Transverse colon (tissue), 3 donors: Measurements from ENCODE around the gene GARIN5B.

Experiments
- CTCF ChIP-seq, 5 experiments: fragments of 200-600 bp in 3 of 5; fragments of 450-650 bp in 2 of 5; sonication (generic) in 3 of 5; IDR thresholded peaks; 1 replicate in 2 of 5; 2 replicates in 3 of 5; pipeline ENCODE4 v1.5.1; 2016 to 2017; ENCODE audit warnings: antibody characterized with exemption in 5 of 5, inconsistent platforms in 3 of 5, mild to moderate bottlenecking in 2 of 5, moderate library complexity in 1 of 5
- POLR2A ChIP-seq: fragments of 450-650 bp; IDR thresholded peaks from one replicate; pipeline ENCODE4 v1.6.1; 2016; ENCODE audit warnings: antibody characterized with exemption, mild to moderate bottlenecking, moderate library complexity

DNA sequence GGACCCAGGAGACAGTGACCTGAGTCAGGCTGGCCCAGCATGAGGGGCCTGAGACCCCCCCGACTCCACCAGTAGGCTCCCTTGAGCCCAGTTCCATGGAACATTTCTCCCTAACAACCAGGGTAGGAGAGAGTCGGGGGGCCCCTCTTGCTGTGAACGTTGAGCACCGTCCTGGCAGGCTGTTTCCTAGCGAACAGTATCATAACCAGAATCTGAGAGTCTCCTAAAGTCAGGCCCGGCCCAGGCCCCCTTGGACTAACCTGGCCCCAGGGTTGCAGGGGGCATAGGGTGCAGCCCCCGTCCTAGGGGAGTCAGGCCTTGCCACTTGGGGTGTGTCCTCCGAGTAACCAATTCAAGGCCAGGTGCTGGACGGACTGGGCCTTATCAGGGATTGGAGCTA, 51.7 kb downstream of the GARIN5B start:
- TF ChIP-seq CTCF (IDR thresholded peaks at IDR 0.05) (no peak), POLR2A (no peak)
